ENCODE data around the gene EML1. TPM values are rescaled to one million over a fixed set of nuclear protein-coding genes. Genes with fewer than 3 reads are reported as not detected.

EML1 gene
- total and polyA plus RNA-seq, 2 donors from 2014 or later = 7.9 to 35.9 TPM

DNA sequence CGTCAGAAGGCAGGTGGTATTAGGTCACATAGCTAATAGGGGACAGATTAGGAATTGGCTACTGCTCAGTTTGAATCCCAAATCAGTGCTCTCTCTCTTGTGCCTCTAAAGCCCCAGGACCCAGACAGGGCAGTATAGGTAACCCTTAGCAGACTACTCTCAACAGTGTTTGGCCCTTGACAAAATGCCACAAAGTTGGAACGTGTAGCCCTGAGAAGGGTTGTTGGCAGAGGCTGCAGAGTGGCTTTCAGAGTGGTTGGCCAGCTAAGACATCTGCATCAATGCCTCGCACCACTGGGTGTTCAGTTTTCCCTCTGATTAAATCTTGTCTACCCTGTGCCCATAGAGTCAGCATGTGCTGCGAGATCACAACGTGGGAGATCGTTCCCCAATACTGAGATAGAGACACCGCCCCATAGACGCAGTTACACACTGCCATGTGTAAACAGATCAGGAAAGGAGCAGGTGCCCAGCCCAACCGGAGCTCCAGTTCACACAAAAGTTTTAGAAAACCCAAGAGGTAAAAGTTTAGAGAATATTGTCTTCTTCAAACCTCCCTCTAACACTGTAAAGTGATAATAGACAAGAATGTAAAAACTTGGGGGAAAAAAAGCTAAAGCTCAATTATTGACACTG, 48.3 kb downstream of the EML1 start:
- no peak overlapping the region for H3K9ac ChIP-seq (ENCODE audit: low read length in 3 of 3)
- no peak overlapping the region for H3K27ac ChIP-seq (ENCODE audit: low read depth in 2 of 2, low read length in 2 of 2)
- H3K27me3 ChIP-seq (ENCODE audit: control insufficient read depth, insufficient read depth, low read length) = no peaks in the 10 kb centered on the region
- intact Hi-C loops (cut with DNase I) = no loop called here
- DNase-seq (no peak), FAIRE-seq (no peak)
- TF ChIP-seq, protein P1, sequence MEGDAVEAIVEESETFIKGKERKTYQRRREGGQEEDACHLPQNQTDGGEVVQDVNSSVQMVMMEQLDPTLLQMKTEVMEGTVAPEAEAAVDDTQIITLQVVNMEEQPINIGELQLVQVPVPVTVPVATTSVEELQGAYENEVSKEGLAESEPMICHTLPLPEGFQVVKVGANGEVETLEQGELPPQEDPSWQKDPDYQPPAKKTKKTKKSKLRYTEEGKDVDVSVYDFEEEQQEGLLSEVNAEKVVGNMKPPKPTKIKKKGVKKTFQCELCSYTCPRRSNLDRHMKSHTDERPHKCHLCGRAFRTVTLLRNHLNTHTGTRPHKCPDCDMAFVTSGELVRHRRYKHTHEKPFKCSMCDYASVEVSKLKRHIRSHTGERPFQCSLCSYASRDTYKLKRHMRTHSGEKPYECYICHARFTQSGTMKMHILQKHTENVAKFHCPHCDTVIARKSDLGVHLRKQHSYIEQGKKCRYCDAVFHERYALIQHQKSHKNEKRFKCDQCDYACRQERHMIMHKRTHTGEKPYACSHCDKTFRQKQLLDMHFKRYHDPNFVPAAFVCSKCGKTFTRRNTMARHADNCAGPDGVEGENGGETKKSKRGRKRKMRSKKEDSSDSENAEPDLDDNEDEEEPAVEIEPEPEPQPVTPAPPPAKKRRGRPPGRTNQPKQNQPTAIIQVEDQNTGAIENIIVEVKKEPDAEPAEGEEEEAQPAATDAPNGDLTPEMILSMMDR (IDR thresholded peaks at IDR 0.05; ENCODE audit: borderline replicate concordance, extremely low read depth, insufficient read depth) = no peak
- H3K4me1 ChIP-seq (ENCODE audit: control insufficient read depth in 2 of 3, insufficient read depth in 2 of 3, low read depth in 1 of 3, low read length in 3 of 3) = no peaks in the 10 kb centered on the region
- H3K36me3 ChIP-seq (ENCODE audit: control insufficient read depth in 2 of 3, insufficient read depth in 3 of 3, low read length in 3 of 3) = no peaks in the 10 kb centered on the region
- H3K4me3 ChIP-seq (ENCODE audit: low read length in 3 of 3) = no peak overlapping the region
- H3K9me3 ChIP-seq (ENCODE audit: control insufficient read depth in 2 of 3, insufficient read depth in 1 of 3, low read length in 3 of 3) = no peaks in the 10 kb centered on the region

DNA sequence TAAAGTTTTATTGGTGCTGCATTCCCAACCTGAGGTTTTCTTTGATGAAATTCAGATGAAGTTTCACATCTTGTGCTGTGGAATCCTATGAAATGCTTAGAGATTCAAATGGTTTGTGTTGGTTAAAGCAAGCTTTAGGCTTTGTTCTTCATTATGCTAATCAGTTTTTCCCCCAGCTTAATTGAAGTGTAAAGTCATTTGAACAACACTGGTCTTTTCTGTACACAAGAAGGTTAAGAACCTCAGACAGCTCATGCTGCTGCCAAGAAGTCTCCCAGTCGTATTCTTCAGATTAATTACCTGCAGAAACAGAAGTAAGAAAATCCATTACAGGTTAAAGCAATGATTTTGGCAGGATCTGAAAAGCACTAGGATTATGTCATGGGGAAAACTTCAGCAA, 48.9 kb downstream of the EML1 start:
- Histone ChIP-seq H3K4me1 (ENCODE audit: control insufficient read depth in 2 of 3, insufficient read depth in 2 of 3, low read depth in 1 of 3, low read length in 3 of 3) (no peaks in the 10 kb centered on the region), H3K4me3 (ENCODE audit: low read length in 3 of 3) (no peak overlapping the region), H3K36me3 (ENCODE audit: control insufficient read depth in 2 of 3, insufficient read depth in 3 of 3, low read length in 3 of 3) (no peaks in the 10 kb centered on the region), H3K9me3 (ENCODE audit: control insufficient read depth in 2 of 3, insufficient read depth in 1 of 3, low read length in 3 of 3) (peaks cover 0 to 5% (median 0%) of the 10 kb centered on the region in 3 donors), H3K9ac (ENCODE audit: low read length in 3 of 3) (no peak overlapping the region), H3K27ac (ENCODE audit: low read depth in 2 of 2, low read length in 2 of 2) (no peak overlapping the region), H3K27me3 (ENCODE audit: control insufficient read depth, insufficient read depth, low read length) (no peaks in the 10 kb centered on the region)
- FAIRE-seq = no peak
- DNase-seq = no peak
- TF ChIP-seq, protein P1 (IDR thresholded peaks at IDR 0.05; ENCODE audit: borderline replicate concordance, extremely low read depth, insufficient read depth) = no peak
- intact Hi-C loops (cut with DNase I) = no loop called here

DNA sequence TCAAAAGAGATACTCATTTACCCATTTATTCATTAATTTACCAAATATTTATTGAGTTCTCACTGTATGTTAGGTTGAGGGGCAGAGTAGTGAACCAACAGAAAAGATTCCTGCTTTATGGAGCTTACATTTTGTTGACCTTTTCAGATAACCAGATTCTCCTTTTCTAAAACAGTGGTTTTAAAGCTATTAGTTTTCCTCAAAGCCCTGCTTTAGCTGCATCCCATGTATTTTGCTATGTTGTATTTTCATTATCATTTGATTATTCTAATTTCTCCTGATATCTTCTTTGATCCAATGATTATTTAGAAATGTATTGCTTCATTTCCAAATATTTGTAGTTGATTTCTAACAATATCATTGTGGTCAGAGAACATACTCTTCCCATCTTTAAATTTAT, 53.6 kb downstream of the EML1 start:
- FAIRE-seq (no peak), DNase-seq (no peak)
- intact Hi-C loops (cut with DNase I) = no loop called here
- H3K4me1 ChIP-seq (ENCODE audit: control insufficient read depth in 2 of 3, insufficient read depth in 2 of 3, low read depth in 1 of 3, low read length in 3 of 3) = no peaks in the 10 kb centered on the region
- H3K27me3 ChIP-seq (ENCODE audit: control insufficient read depth, insufficient read depth, low read length) = no peaks in the 10 kb centered on the region
- H3K9me3 ChIP-seq (ENCODE audit: control insufficient read depth in 2 of 3, insufficient read depth in 1 of 3, low read length in 3 of 3) = peaks cover 0 to 6% (median 0%) of the 10 kb centered on the region in 3 donors
- no peak overlapping the region for H3K9ac ChIP-seq (ENCODE audit: low read length in 3 of 3)
- H3K27ac ChIP-seq (ENCODE audit: low read depth in 2 of 2, low read length in 2 of 2) = no peak overlapping the region
- no peak overlapping the region for H3K4me3 ChIP-seq (ENCODE audit: low read length in 3 of 3)
- H3K36me3 ChIP-seq (ENCODE audit: control insufficient read depth in 2 of 3, insufficient read depth in 3 of 3, low read length in 3 of 3) = peaks cover 0 to 2% (median 0%) of the 10 kb centered on the region in 3 donors
- TF ChIP-seq, protein P1 (IDR thresholded peaks at IDR 0.05; ENCODE audit: borderline replicate concordance, extremely low read depth, insufficient read depth) = no peak

DNA sequence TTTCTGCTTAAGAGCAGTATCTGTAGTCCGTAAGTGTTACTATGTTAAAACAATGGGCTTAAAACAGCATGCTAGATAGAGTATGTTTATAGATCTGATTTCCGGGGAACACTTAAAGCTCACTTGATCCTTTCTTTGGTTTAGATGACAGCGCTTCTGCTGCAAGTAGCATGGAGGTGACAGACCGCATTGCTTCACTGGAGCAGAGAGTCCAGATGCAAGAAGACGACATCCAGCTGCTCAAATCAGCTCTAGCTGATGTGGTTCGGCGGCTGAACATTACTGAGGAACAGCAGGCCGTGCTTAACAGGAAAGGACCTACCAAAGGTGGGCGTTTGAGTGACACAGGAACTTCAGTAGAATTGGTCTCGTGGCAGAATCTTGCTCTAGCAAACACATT, 57.5 kb downstream of the EML1 start:
- Histone ChIP-seq H3K9me3 (ENCODE audit: control insufficient read depth in 2 of 3, insufficient read depth in 1 of 3, low read length in 3 of 3) (peaks cover 0 to 6% (median 0%) of the 10 kb centered on the region in 3 donors), H3K27me3 (ENCODE audit: control insufficient read depth, insufficient read depth, low read length) (no peaks in the 10 kb centered on the region), H3K27ac (ENCODE audit: low read depth in 2 of 2, low read length in 2 of 2) (no peak overlapping the region), H3K36me3 (ENCODE audit: control insufficient read depth in 2 of 3, insufficient read depth in 3 of 3, low read length in 3 of 3) (peaks cover 0 to 2% (median 0%) of the 10 kb centered on the region in 3 donors), H3K4me1 (ENCODE audit: control insufficient read depth in 2 of 3, insufficient read depth in 2 of 3, low read depth in 1 of 3, low read length in 3 of 3) (no peaks in the 10 kb centered on the region), H3K9ac (ENCODE audit: low read length in 3 of 3) (no peak overlapping the region), H3K4me3 (ENCODE audit: low read length in 3 of 3) (no peak overlapping the region)
- DNase-seq (peak in 3 of 5 donors; percentile 56 to 79 (median 71)), FAIRE-seq (no peak)
- intact Hi-C loops (cut with DNase I) = no loop called here
- TF ChIP-seq, protein P1 (IDR thresholded peaks at IDR 0.05; ENCODE audit: borderline replicate concordance, extremely low read depth, insufficient read depth) = no peak
